ENCODE measurements around the gene CDH4.

CDH4 gene

GRCh38 chr20:61301711-61302525 lies 49.9 kb downstream of the CDH4 start:
- no peak for DNase-seq (ENCODE audit: low read depth in 2 of 2)

- DNase-seq (ENCODE audit: low read depth in 2 of 2) = no peak
Observed at GRCh38 chr20:61303217-61303616, 51.2 kb downstream of the CDH4 start.

- no peak for DNase-seq (ENCODE audit: low read depth in 2 of 2)
Observed at GRCh38 chr20:61303675-61304074, 51.6 kb downstream of the CDH4 start.

- no peak for DNase-seq (ENCODE audit: low read depth in 2 of 2)
Observed at GRCh38 chr20:61304750-61305149, 52.7 kb downstream of the CDH4 start.

- no peak for DNase-seq (ENCODE audit: low read depth in 2 of 2)
Observed at GRCh38 chr20:61306937-61307475, 54.9 kb downstream of the CDH4 start.

GRCh38 chr20:61307686-61308476 lies 55.8 kb downstream of the CDH4 start:
- no peak for DNase-seq (ENCODE audit: low read depth in 2 of 2)

- DNase-seq (ENCODE audit: low read depth in 2 of 2) = no peak
Observed at GRCh38 chr20:61308477-61308774, 56.4 kb downstream of the CDH4 start.

- no peak for DNase-seq (ENCODE audit: low read depth in 2 of 2)
Observed at GRCh38 chr20:61310954-61311353, 58.9 kb downstream of the CDH4 start.

- DNase-seq (ENCODE audit: low read depth in 2 of 2) = no peak
Observed at GRCh38 chr20:61311656-61312387, 59.8 kb downstream of the CDH4 start.

GRCh38 chr20:61312925-61313324 lies 60.9 kb downstream of the CDH4 start:
- no peak for DNase-seq (ENCODE audit: low read depth in 2 of 2)

- no peak for DNase-seq (ENCODE audit: low read depth in 2 of 2)
Observed at GRCh38 chr20:61313396-61313795, 61.3 kb downstream of the CDH4 start.

GRCh38 chr20:61314326-61315010 lies 62.4 kb downstream of the CDH4 start:
- DNase-seq (ENCODE audit: low read depth in 2 of 2) = no peak

GRCh38 chr20:61315319-61315718 lies 63.3 kb downstream of the CDH4 start:
- no peak for DNase-seq (ENCODE audit: low read depth in 2 of 2)

- no peak for DNase-seq (ENCODE audit: low read depth in 2 of 2)
Observed at GRCh38 chr20:61316346-61316745, 64.3 kb downstream of the CDH4 start.

GRCh38 chr20:61317966-61318530 lies 66.0 kb downstream of the CDH4 start:
- no peak for DNase-seq (ENCODE audit: low read depth in 2 of 2)

GRCh38 chr20:61320691-61321425 lies 68.8 kb downstream of the CDH4 start:
- no peak for DNase-seq (ENCODE audit: low read depth in 2 of 2)

- no peak for DNase-seq (ENCODE audit: low read depth in 2 of 2)
Observed at GRCh38 chr20:61321481-61321880, 69.4 kb downstream of the CDH4 start.

GRCh38 chr20:61322151-61322865 lies 70.2 kb downstream of the CDH4 start:
- DNase-seq (ENCODE audit: low read depth in 2 of 2) = no peak

- no peak for DNase-seq (ENCODE audit: low read depth in 2 of 2)
Observed at GRCh38 chr20:61324906-61325305, 72.8 kb downstream of the CDH4 start.

GRCh38 chr20:61325718-61326117 lies 73.7 kb downstream of the CDH4 start:
- no peak for DNase-seq (ENCODE audit: low read depth in 2 of 2)
